NCI-H1092 (cell line): ENCODE data around the gene TRIM52.

Experiments
- DNase-seq: peaks from one replicate; lab custom pipeline; 2025; lab: John Stamatoyannopoulos, UW

The TRIM52 gene

DNA sequence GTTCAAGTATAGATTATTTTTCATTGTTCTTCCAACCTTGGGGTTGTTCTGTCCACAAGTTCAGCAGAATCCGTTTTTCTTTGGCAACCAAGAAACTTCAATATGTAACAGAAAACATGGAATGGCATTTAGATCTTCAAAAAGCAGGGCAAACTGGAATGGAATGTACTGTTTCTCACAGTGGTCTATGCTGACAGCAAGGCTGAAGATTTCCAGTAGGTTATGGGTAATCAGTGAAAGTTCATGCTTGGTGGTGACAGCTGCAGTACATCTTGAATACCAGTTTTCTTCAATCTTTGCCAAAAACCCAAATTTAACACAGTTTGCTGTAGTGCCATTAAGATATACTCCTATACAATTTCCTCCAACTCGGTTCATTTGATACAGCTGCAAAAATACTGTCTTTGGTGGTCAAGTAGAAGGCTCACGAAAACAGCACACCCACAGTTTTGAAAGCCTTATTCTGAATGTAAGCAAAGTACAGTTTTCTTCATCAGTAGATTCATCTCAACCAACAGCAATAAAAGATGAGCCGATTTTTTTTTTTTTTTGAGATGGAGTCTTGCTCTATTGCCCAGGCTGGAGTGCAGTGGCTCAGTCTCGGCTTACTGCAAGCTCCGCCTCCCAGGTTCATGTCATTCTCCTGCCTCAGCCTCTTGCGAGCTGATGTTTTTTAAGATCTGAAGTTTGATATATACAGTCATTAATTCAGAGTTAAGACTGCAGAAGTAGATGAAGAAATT lies 4.9 kb downstream of the TRIM52 start:
- DNase-seq, result no peak

- DNase-seq, result no peak
Measured at GRCh38 chr5:181255276-181255675, 5.7 kb downstream of the TRIM52 start.

DNA sequence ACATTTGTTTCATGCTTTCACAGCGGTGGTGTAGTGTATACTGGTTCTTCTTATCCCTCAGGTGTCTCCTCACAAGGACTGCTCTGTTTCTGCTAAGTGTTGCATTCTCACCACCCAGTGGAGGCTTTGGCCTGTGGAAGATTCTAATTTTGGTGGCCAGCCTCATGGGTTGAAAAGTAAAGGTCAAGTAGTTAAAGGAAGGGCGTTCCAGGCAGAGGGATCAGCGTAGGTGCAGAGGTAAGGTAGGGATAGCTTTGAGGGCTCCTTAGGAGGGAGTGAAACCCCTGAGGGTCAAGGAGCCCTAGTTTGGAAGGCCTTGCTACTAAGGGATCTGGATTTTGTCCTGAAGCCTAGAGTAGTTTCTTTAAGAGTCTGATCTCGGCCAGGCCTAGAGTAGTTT lies 12.7 kb downstream of the TRIM52 start:
- no peak for DNase-seq

DNA sequence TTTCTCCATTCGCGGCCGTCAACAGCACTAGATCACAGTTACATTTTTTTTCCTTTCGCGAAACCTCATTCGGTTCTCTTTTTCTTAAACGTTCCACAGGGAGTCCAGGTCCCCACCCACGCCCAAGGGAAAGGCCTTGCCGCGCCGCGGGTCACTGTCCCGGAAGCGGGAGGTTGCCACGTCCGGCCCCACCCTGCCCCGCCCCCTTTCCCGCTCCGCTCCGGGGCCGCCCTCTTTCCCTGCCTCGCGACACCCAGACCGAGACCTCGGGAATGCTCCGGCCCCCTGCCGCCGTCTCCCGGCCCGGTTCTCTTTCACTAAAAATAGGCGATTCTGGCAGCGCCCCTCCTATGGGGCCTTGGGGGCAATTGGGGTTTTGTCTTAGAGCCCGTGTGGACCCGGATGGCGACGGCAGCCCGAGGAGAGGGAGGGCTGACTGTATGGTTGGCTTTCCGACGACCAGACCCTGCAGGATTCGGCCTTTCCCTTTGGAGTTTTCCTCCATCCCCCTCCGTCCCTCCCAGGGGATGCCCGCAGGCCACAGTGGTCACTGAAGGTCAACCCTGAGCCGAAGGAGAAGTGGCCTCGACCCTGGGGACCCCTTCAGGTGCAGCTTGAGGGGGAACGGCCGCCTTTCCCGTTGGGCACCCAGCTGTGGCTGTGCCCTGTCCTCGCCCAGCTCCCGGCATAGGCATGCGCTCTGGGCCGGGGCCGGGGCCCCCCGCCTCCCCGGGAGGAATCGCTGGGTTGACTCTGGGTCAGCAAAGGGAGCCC lies 14.5 kb downstream of the TRIM52 start:
- DNase-seq, result no peak

- DNase-seq, result no peak
Measured at GRCh38 chr5:181245427-181246275, 15.3 kb downstream of the TRIM52 start.

GRCh38 chr5:181243564-181244343 lies 17.2 kb downstream of the TRIM52 start, which contains the start of gene RACK1:
TSS of gene RACK1 (minus strand) at chr5:181243906. CDS start at chr5:181243800, 106 bp downstream.
- DNase-seq, result no peak

DNA sequence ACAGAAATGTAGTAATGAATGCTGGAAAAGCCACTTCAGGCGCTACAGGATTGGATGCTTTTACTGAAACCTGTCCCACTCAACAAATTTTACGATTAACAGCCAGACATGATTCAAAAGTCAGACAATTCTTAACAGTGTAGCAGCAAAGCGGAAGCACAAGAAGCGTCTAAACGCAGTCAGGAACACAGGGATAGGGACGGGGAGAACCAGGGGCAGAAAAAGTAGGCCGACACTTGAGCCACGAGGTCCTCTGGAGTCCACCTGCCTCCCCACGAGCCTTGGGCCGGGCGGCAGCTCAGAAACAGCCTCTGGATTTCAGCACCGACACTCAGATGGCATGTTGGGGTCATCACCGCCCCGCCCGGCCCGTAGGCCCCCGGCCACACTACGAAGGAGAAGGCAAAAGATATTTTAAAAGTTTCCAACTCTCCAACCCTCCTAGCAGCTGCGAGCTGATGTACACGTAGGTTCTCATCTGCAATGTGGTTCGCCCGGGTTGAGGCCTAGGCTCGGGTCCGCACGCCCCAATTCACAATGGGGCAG lies 17.9 kb downstream of the TRIM52 start:
- DNase-seq, result no peak

DNA sequence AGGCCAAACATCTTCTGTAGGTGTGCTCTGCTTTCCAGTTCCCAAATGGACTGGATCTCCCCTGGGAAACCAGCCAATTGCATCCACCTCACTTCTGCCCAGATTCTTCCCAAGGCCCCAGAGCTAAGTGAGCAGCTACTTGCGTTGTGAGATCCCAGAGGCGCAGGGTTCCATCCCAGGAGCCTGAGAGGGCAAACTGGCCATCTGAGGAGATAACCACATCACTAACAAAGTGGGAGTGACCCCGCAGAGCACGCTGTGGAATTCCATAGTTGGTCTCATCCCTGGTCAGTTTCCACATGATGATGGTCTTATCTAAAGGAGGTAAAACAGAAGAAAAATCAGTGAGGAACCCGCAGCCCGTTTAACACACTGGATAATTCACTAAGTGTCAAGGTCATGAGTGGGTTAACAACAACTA lies 18.9 kb downstream of the TRIM52 start:
- DNase-seq, result no peak

GRCh38 chr5:181241393-181241975 lies 19.5 kb downstream of the TRIM52 start:
- DNase-seq, result no peak

DNA sequence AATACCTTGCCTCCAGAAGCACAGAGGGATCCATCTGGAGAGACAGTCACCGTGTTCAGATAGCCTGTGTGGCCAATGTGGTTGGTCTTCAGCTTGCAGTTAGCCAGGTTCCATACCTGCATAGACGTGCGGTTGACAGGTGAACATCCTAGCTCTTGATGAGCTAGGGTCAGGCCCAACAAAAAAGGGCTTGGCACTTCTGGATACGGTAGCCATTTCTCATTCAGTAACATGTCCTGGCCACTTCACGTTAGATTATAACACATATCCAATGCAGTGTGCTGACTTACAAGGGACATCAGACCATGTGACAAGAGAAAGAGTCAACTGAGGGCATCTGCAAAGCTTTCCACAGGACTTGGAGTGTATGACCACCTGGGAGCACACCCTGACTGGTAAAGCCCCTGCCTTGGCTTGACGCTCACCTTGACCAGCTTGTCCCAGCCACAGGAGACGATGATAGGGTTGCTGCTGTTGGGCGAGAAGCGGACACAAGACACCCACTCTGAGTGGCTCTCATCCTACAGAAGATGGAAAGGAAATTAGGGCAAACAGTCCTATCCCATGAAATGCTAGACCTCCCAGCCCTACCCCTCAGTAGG lies 21.8 kb downstream of the TRIM52 start:
- DNase-seq, result no peak

DNA sequence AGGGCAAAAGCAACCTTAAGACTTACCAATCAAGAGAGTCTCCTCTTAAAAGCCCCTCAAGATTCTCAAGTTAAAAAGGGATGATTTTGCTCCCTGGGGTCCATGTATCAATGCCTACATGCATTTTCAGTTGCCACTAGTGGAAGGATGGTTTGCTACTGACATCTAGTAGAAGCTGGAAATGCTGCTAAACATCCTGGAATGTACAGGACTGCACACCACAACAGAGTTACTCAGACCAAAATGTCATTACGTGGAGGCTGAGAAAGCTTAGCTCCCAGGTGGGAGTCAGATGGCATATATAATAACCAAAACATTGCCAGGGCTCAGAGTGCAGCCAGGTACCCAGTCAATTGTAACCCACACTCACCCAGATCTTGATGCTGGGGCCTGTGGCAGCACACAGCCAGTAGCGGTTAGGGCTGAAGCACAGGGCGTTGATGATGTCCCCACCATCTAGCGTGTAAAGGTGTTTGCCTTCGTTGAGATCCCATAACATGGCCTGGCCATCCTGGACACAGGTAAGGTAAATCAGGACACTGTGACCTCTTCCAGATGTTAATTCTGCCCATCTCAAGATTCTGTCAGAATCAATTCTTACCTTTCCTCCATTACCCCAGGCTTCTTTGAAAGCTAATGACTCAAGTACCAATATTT lies 23.1 kb downstream of the TRIM52 start:
- no peak for DNase-seq

DNA sequence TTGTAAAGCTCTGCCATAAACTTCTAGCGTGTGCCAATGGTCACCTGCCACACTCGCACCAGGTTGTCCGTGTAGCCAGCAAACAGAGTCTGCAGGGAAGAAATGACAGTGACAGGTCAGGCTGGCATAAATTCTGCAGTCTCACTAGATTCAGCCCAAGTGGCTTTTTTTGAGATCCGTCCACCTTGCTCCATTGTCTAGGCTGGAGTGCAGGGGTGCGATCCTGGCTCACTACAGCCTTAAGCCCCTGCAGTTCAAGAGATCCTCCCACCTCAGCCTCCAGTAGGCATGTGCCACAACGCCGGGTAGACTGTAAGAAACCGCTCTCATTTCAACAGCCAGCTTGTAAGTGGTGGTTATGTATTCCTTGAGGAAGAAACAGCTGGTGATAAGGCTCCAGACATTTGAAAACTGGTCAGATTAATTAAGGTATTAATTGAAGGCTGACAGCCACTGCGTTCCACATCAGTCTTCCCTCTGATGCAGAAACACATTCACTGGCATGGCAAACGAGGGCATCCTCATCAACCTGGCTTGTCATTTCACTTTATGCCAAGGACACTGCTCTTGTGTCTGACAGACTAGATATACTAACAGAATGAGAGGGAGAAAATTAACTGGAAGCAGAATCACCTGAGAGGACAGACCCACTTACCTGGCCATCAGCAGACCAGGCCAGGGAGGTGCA lies 23.8 kb downstream of the TRIM52 start:
- no peak for DNase-seq

GRCh38 chr5:181236471-181236870 lies 24.5 kb downstream of the TRIM52 start:
- no peak for DNase-seq

DNA sequence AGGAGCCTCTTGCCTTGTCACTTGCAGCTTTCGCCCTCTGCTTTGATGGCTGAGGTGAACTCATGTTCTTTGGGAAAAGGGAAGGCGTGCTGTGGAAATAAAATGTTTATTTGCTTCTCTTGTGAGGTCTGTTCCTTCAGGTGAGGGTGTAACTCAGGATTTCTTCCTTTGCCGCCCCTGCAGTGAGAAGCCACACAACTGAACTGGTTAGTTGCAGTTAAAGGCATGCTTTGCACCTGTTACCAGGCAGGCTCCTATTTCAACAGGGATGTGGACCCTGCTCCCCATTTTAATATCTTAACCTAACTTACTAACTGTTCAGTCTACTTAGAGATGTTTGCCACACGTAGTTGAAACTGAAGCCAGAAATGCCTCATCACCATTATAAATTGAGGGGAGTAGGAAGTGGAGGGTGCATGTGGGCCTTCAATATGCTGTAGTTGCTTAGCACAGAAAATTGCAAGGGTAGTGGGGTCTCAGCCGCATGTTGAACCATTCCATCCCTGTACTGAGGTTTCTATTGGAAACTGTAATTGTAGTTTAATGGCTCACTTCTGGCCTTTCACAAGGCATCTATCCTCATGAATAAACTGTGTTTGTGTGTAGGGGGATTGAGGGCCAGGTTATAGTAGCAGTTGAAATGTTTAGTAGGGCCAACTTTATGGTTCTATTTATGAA lies 25.1 kb downstream of the TRIM52 start:
- DNase-seq, result no peak

GRCh38 chr5:181235323-181235688 lies 25.6 kb downstream of the TRIM52 start:
- DNase-seq, result no peak

DNA sequence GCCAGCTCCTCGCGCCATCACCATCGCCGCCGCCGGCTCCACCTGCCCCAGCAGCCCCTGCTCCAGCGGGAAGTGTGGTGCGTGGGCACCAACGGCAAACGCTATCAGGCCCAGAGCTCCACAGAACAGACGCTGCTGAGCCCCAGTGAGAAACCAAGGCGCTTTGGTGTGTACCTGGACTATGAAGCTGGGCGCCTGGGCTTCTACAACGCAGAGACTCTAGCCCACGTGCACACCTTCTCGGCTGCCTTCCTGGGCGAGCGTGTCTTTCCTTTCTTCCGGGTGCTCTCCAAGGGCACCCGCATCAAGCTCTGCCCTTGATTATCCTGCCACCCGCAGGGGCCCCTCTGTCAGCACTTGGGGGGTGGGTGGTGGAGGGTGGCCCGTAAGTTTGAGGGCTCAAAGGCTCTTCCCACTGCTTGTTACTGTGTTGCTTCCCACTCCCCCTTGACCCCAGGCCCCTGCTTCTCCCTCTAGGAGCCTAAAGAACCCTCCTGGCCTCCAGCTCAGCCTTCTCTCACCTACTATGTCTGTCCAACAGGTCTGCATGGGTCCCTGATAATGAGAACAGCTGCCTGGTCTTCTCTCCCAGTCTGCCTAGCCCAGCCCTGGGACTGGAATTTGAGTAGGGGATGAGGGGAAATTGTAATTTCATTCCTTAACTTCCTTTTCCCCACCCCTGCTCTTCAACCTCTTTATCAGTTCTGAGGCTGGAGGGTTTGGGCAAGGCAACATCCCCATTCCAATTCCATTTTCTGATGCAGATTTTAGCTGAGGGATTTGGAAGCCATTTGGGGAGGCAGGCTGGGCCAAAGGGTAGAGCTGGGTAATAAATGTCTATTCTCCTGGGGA lies 26.3 kb downstream of the TRIM52 start:
- no peak for DNase-seq

DNA sequence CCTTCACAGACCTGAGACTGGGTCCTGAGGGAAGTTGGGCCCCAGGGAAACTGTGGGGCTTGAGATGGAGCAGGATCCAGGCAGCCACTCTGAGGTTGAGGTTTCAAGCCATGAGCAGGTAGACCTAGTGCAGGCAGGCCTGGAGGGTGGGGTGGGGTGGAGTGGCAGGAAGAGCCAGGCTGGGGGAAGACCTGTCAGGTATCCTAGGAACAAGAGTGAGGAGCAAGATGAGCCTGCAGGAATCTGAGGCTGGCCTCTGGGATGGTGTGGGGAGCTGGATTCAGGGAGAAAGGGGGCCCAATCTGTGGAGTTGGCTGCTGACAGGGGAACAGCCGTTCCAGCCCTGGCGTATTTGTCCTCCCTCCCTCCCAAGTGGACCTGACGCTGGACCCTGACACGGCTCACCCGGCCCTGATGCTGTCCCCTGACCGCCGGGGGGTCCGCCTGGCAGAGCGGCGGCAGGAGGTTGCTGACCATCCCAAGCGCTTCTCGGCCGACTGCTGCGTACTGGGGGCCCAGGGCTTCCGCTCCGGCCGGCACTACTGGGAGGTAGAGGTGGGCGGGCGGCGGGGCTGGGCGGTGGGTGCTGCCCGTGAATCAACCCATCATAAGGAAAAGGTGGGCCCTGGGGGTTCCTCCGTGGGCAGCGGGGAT lies 27.0 kb downstream of the TRIM52 start:
- no peak for DNase-seq
